ENCODE results near the gene NR4A2.

Gene NR4A2

DNA sequence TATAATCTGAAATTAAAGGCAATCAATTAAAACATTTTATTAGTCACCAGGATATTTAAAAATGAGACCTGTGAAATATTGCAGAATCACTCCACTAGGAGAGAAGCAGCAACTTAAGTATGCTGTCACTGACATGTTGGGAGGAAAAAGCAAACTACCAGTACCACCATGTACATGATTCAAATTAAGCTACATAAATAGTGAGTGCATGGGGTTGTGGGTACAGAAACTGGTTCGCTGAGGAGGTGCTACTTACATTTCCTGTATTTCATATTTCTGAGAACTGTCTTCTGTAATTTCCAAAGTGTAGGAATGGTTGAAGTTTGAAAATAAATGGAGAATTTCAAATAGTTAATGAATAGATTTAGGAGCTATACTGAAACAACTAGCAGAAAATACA is 7.9 kb upstream of the NR4A2 start:
- DNase-seq (ENCODE audit: low spot score) = no peak
- FAIRE-seq = no peak

DNA sequence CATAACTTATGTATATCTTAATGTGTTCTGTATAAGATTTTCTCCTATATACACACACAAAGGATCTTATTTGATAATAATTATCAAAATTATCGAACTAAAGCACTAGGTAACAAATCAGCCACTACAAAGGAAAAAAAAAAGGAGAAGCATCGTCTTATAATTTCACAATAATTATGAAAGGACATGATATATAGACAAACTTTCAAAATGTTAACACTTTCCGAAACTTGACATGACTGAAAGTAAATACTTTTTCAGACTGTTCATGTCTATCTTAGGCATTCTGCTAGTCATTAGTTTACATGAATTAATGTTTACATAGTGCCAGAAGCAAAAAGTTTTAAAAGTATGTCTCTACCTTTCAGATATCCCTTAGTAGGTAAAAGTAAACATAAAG is 7.3 kb upstream of the NR4A2 start:
- DNase-seq (ENCODE audit: low spot score) = no peak
- no peak for FAIRE-seq

DNA sequence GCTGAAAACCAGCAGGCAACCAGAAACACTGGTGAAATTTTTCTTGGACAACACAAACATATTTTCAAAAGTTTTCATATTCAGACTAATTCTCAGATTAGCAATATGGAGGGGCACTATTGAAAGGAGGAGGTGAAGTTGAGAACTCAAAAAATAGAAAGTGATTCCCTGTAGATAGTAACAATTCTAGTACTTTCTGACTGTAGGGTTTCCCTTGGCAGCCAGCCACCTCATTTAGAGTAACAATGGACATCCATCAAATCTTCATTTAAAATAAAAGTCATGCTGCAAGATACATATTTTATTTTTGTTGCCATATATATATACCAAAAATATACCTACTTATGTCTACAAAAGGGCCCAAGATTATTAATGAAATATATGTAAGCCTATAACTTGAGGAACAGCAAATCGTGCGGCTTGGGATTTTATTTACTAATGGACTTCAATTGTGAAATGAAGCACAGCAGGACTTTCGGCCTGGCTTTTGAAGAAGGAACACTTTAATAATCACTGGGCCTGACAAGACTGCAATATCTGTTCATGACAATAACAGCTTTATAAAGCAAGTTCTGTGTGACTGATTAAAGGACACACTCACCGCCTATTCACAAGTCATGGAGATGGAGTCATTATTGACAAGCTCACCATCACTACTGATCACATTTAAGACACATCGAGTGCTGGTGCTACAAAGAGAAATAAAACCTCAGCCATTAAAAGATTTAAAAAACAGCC is 6.8 kb upstream of the NR4A2 start:
- FAIRE-seq = no peak

DNA sequence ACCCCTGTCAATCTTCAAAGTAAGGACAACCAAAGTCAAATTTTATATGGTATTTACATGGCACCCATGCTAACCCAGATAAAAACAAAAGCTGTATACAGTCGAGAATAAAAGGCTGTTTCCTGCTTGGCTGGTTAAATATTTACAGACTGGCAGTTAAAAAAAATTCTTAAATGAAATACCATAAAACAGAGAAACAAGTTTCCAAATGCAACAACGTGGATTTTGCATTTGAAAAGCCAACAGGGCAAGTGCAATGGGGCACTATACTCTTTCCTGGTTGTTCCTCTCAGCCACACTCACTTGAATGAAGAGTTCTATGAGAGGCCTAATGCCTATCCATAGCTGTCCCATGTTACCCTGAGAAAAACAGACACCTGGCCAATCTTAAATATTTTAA is 6.1 kb upstream of the NR4A2 start:
- DNase-seq (ENCODE audit: low spot score) (no peak), FAIRE-seq (no peak)

More for the DNA sequence above, 6.8 kb upstream of the NR4A2 start:
- DNase-seq (ENCODE audit: low spot score) = no peak

DNA sequence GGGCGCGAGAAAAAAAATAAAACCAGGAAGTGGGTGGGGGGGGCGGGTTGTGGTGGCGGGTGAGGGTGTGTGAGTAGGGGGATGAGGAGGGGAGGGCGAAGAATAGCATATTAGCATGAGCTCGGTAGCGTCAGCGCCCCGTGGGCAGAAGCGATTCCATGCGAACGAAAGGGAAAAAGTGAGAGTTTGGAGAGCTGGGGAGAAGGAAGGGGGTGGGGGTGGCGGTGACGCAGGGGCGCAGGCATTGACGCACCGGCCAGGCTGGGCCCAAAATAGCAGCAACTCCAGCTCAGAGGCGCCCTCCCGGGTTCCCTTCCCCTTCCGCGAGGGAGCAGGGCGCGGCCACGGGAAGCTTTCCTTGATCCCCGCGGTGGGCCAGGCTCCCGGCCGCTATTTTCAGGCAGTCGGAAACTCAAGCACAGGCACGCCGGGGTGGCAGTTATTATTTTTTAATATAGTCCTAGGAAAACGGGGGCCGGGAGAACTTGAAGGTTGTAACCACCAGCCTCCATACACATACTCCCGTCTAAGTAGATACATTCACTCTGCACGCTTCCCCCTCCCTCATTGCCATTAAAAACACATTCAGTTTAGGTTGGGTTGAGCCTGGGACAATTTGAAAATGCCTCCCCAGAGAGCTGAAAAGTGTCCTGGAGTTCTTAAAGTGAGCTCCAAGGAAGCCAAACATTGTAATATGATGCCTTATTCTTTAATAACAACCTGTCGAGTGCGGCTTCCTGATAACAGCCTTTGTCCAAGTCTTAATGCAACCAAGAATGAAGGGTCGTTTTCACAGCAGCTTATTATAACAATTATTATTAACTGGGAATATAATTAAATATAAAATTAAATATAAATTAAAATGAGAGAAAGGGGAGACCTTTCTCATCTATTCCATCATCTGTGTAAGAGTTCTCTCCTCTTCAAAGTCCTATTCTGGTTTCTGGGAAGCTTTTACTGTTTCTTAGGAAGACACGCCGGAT is 2.3 kb upstream of the NR4A2 start:
- DNase-seq (ENCODE audit: low spot score) (peak; percentile 82), FAIRE-seq (no peak)

DNA sequence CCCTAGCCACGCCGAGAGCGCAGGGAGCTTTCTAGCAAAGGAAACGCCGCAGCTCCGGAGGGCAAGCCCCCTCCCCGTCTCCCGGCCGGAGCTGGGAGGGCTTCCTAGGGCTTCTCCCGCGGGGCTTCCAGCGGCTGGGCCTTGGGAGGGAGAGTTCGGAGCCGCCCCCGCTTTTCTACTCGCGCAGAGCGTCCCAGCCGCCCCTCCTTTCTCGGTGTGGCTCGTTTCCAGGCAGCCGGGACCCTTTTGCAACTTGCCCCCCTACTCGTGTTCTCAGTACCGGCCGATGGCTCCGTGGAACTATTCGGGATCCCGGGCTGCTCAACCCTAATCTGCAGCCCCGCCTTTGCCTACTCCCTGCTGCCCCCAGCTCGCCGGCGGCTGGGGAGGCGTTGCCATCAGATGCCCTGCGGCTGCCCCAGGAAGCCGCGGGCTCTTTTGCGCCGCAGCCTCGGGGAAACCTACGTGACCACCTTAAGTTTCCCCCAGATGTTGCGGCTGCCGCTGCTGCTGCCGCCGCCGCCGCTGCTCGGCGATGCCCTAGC is 1.5 kb upstream of the NR4A2 start:
- no peak for FAIRE-seq
- peak; percentile 65 for DNase-seq (ENCODE audit: low spot score)

DNA sequence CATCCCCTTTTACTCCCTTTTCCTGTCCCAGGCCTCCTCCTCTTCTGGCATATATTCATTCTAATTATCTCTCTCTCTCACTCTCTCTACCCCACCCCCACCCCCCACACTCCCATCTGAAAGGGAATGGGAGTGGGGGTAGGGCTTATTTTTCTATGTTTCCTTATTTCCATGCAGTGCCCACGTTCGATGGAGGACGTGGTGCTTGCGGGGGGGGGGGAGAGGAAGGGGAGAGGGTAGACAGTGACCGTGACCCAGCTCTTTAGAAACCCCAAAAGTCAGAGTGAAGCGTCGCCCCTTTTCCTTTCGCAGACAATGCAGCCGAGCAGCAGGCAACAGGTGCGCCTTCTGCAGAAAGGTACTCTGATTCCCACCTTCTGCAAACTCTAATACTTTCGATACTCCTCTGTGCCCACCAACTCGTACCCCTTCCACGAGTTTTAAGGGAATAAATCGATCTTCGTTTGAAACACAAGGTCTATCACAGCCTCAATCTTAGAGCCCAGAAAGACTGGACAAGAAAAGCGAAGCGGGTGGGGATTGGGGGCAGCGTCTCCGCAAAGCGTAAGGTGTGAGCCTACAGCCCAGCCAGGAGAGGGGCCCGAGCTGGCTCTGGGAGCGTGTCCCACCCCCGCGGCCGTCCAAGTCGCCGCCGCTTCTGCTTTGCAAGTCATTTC is 891 bp upstream of the NR4A2 start:
- FAIRE-seq (no peak), DNase-seq (ENCODE audit: low spot score) (no peak)

DNA sequence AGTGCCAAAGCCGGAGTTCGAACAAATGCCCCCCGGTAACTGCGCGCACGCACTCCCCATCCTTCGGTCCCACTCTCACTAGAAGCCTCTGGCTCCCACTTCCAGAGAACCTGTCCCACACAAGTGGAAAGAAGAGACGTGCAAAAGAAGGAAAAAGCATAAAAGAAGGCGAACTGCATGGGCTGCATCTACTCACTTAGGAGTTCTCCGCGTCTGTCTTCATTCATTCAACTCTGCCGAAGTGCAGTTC is 312 bp downstream of the NR4A2 start:
- DNase-seq (ENCODE audit: low spot score) (no peak), FAIRE-seq (no peak)

DNA sequence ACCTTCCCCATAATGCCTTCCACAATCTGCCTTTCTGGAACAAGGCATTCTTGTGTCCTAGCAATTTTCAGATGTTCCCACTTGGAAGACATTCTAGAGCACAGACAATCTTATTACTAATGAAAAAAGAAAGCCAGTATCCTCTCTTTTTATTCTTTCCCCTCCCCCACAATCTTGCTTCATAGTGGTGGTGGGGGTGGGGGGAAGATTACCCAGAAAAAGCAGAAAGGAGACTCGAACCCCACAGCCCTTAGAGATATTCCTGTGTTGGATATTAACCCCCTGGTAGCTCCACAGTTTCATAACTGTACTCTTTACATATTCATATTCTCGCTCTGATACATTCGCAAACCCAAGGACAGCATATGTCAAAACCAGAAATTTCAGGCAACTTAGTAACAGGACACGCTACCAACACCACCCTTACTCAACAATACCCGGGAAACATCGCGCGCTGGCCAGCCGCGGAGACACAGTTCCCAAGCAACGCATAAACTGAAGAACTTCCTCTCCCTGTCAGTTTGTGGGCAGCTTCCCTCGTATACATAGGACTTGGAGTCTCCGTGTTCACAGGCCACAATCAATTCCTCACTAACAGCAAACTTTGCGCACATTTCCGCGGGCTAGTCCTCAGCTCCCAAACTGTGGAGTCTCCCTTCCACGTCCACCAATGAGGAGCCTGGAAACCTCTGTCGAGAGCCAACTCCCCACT is 793 bp downstream of the NR4A2 start:
- no peak for FAIRE-seq
- peak; percentile 48 for DNase-seq (ENCODE audit: low spot score)

DNA sequence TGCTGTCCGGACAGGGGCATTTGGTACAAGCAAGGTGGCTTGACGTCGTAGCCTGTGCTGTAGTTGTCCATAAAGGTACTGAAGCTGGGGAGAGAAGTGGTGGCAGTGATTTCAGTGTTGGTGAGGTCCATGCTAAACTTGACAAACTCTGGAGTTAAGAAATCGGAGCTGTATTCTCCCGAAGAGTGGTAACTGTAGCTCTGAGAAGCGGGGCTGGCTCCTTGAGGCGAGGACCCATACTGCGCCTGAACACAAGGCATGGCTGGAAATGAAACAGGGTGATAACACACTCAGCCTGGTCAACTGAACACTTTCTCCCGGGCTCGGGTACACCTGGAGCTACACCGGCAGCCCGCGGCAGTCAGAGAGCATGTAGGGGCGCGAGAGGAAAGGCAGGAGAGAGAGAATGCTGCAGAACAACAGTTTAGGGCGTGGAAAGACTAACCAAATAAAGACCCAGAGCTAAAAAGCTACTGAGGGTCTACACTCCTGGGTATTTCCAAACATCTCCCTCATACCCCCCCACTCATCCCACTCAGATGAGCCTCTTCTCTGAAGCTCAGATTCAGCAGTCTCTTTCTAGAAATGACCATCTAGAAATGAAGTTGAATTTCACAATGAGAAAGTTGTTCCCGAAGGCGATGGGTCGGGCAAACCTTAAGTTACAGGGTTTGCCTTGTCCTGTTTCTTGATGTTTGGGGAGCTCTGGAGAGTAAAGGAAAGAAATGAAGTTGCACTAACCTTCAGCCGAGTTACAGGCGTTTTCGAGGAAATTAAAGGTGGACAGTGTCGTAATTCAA is 2.4 kb downstream of the NR4A2 start:
- FAIRE-seq (no peak), DNase-seq (ENCODE audit: low spot score) (no peak)

DNA sequence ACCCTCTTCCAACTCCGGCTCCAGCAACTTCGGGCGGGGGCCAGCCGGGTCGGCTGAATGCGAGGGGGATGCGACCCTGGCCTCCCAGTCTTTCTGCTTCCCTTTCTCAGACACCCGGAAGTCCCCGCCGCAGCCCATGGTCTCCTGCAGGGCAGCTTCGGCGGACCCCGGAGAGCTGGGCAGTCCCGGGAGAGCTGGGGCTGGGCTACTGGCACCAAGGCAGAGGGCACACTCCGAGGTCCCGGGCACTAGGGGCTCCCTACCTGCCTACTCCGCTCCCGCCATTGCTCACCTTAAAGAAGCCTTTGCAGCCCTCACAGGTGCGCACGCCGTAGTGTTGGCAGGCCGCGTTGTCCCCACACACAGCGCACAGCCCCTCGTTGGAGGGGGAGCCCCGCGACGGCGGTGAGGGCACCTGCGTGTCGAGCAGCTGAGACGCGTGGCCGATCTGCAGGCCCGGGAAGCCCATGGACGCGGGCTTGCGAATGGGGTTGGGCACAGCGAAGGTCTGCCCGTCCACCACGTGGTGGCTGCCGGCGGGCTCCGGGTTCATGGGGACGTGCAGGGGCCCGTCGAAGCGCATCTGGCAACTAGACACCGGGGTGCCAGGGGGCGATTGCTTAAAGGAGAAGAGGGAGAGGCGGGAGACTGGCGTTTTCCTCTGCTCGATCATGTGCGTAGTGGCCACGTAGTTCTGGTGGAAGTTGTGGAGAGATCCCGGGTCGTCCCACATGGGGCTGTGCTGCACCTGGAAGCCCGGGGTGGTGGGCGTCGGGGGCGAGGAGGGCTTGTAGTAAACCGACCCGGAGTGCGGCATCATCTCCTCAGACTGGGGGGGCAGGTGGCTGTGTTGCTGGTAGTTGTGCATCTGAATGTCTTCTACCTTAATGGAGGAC is 3.2 kb downstream of the NR4A2 start:
- FAIRE-seq (no peak), DNase-seq (ENCODE audit: low spot score) (no peak)

DNA sequence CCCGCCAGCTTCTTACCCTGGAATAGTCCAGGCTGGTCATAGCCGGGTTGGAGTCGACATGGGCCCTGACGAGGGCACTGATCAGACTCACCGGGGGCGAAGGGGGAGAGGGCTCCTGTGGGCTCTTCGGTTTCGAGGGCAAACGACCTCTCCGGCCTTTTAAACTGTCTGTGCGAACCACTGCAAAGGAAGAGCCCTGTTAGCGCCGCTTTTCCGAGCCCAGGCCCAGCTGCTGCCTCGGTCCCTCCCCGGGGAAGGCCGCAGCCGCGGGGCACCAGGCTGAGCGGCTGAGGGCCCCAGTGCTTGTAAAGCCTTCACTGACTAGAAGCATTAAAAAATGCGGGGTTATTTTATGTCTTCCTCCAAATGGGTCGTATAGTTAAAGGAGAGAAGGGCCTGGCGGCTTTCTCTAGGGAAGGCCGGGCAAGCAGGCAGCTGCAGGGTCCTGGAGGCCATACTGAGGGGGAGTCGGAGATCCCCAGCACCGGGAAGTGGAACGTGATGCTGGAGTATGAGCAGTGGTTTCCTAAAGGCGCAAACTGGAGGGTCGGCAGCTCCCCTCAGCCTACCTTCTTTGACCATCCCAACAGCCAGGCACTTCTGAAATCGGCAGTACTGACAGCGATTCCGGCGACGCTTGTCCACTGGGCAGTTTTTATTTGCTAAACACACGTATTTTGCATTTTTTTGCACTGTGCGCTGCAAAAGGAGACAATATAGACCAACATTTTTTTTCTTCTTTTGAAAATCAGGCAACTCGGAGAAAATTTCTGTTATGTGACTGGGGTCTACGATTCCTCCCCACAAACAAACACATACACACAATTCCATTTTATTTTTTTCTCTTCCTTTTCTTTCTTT is 4.5 kb downstream of the NR4A2 start:
- DNase-seq (ENCODE audit: low spot score) = no peak
- FAIRE-seq = no peak

DNA sequence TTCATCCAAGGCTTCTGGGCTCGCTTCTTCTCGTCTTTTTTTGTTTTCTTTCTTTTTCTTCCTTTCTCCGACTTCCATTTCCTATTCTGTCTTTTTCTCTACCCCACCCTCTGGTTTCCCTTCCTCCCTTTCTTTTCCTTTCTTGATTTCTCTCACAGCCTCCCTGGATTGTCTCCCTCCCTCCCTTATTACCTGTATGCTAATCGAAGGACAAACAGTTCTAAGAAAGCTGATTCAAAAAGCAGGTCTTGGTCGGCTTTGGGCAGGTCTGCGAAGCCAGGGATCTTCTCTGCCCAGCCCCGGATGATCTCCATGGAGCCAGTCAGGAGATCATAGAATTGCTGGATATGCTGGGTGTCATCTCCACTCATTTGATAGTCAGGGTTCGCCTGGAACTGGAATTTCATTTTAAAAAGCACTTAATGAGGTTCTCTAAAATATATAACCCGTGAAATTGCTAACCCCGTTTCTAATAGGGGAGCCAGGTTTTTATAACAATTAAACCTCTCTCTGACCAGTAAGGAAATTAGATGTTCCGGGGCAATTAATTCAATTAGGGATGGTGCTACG is 5.9 kb downstream of the NR4A2 start:
- FAIRE-seq = no peak

DNA sequence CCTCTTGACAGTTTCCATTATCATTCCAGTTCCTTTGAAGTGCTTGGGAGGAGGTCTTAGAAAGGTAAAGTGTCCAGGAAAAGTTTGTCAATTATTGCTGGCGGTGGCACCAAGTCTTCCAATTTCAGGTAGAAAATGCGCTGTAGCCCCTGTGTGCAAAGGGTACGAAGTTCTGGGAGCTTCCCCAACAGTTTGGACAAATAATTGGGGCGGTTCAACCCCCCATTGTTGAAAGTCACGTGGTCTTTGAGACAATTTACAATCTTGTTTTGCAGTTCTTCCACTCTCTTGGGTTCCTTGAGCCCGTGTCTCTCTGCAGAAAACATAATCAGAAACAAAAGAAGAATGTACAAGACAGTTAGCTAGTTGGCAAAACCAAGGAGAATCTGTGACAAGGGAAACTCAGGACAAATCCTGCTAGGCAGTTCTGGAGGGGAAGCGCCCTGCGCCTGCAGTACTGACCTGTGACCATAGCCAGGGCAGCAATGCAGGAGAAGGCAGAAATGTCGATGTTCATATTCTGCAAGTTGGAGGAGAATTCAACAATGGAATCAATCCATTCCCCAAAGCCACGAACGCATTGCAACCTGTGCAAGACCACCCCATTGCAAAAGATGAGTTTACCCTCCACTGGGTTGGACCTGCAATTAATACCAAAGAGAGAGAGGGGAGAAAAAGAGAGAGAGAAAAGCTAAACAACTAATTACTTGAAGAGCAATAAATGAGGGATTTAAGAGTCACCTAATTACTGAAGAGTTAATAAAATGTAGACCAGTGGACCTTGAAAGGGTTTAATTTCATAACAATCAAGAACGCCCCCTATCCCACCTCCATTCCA is 6.6 kb downstream of the NR4A2 start:
- DNase-seq (ENCODE audit: low spot score) = no peak
- FAIRE-seq = no peak

More for the DNA sequence above, 5.9 kb downstream of the NR4A2 start:
- no peak for DNase-seq (ENCODE audit: low spot score)

DNA sequence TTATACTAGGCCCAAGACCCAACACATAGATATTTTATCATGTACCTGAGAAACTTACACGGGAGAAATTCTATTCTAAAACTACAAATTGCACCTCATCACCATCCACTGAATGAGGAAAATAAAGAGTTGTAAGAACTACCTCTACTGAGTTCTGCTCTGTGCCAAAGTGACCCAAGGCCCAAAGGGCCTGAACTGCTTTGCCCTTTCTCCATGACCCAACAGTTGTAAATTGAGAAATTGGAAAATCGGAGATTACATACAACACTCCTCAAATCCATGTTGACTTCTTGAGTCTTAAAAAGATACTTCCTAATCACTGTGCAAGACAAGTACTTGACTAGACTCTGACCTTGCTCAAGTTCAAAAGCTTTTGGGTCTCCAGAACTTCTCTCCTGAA is 8.8 kb downstream of the NR4A2 start:
- FAIRE-seq = no peak
- DNase-seq (ENCODE audit: low spot score) = no peak

DNA sequence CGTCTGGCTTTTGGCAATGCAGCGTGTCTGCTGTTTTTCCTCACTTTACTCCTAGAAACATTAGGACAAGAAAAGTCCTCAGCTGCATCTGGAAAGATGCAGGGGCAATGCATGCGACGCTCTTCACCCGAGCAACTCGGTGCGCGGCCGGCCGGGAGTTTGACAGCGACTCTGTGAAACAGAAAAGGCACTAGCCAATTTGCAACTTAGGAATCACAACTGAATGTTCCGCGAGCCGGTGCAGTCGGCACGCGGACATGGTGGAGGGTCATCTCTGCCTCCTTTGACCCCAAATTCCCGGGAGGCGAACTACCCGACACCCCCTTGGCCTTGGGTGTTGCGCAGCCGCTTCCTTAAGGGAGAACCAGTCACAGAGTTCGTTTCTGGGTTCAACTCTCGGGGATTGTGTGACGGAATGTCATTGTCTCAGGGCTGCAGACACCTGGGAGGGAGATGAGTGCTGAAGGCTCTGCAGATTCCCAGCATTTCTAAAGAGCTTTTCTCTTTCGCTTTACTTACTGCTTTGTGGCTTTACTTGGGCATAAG is 9.8 kb downstream of the NR4A2 start:
- FAIRE-seq (no peak), DNase-seq (ENCODE audit: low spot score) (no peak)

Data from urothelium cell line (cell line).